ENCODE results near the gene PRKCZ. TPM values are rescaled to one million over a fixed set of nuclear protein-coding genes. Genes with fewer than 3 reads are reported as not detected.

PRKCZ gene
- total RNA-seq, 1 donor from 2014 or later: 120 TPM

DNA sequence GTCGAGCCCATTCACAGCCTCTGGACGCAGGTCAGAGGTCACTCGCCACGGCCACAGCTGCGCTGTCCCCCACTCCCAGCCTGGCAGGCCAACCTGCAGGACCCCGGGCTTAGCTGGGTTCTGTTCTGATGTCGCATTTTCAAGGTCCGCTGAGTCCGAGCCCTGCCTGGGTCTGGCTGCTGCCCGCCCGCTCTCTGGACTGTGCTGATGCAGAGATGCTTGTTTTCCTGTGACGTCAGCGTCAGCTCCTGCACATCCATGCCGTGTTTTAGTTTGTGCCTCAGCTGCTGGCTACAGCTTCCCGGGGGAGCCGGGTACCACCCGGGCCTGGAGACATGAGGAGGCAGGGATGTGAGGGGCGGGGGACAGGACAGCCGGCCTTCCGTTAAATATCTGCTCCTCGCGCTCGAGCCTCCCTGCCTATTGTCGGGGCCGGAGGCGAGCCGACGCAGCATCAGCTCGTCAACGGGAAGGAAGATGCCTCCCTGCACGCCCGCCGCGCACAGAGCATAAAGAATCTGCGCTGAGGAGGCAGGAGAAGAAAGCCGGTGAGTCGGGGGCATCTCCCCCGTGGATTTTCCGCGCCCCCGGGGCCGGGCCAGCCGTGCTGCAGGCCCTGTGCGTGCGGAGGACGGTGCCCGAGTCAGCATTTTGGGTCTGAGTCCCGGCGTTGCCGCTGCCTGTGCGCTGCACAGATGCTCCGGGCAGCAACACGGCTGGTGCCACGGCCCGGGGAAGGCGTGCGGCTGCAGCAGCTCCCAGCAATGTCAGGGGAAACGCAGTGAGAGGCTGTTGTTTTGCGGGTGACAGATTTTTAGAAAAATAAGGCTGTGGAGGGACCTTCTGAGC is 23.4 kb downstream of the PRKCZ start:
- TF ChIP-seq, protein P1, sequence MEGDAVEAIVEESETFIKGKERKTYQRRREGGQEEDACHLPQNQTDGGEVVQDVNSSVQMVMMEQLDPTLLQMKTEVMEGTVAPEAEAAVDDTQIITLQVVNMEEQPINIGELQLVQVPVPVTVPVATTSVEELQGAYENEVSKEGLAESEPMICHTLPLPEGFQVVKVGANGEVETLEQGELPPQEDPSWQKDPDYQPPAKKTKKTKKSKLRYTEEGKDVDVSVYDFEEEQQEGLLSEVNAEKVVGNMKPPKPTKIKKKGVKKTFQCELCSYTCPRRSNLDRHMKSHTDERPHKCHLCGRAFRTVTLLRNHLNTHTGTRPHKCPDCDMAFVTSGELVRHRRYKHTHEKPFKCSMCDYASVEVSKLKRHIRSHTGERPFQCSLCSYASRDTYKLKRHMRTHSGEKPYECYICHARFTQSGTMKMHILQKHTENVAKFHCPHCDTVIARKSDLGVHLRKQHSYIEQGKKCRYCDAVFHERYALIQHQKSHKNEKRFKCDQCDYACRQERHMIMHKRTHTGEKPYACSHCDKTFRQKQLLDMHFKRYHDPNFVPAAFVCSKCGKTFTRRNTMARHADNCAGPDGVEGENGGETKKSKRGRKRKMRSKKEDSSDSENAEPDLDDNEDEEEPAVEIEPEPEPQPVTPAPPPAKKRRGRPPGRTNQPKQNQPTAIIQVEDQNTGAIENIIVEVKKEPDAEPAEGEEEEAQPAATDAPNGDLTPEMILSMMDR (IDR thresholded peaks at IDR 0.05; ENCODE audit: partially characterized antibody, unreplicated experiment): no peak
- H3K4me1 Mint-ChIP-seq (ENCODE audit: low read depth, unreplicated experiment): peaks cover 27% of the 10 kb centered on the region
- H3K36me3 Mint-ChIP-seq (ENCODE audit: unreplicated experiment): peaks cover 16% of the 10 kb centered on the region
- H3K27ac Mint-ChIP-seq (ENCODE audit: unreplicated experiment): peak overlapping the region; percentile 98
- peaks cover 13% of the 10 kb centered on the region for H3K27me3 Mint-ChIP-seq (ENCODE audit: unreplicated experiment)
- peak overlapping the region; percentile 96 for H3K4me3 Mint-ChIP-seq (ENCODE audit: unreplicated experiment)
- DNase-seq: peak; percentile 90
- H3K9me3 Mint-ChIP-seq (ENCODE audit: unreplicated experiment): peaks cover 8% of the 10 kb centered on the region

DNA sequence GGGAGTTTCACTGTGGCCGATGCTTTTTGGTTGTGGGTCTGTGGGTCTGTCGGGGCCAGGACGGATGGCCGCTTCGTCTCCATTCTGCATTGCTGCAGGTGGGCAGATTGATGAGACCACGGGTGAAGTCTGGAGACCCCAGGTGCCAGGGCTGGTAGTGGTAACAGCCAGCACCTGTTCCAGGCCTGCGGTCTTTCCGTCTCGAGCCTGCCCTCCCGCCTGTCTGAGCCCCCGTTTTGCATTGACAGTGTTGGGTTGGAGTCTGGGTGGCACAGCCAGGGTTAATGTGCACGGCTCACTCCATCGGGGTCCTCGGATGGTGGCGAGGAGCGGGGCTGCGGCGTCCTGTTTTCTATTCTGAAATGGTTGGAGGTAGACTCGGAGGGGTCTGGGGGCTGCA is 24.2 kb downstream of the PRKCZ start:
- Mint-ChIP-seq H3K27ac (ENCODE audit: unreplicated experiment) (peak overlapping the region; percentile 98), H3K9me3 (ENCODE audit: unreplicated experiment) (peaks cover 8% of the 10 kb centered on the region), H3K4me3 (ENCODE audit: unreplicated experiment) (peak overlapping the region; percentile 96), H3K4me1 (ENCODE audit: low read depth, unreplicated experiment) (peaks cover 27% of the 10 kb centered on the region), H3K27me3 (ENCODE audit: unreplicated experiment) (peaks cover 13% of the 10 kb centered on the region), H3K36me3 (ENCODE audit: unreplicated experiment) (peaks cover 18% of the 10 kb centered on the region)
- TF ChIP-seq, protein P1 (IDR thresholded peaks at IDR 0.05; ENCODE audit: partially characterized antibody, unreplicated experiment): no peak
- no peak for DNase-seq

DNA sequence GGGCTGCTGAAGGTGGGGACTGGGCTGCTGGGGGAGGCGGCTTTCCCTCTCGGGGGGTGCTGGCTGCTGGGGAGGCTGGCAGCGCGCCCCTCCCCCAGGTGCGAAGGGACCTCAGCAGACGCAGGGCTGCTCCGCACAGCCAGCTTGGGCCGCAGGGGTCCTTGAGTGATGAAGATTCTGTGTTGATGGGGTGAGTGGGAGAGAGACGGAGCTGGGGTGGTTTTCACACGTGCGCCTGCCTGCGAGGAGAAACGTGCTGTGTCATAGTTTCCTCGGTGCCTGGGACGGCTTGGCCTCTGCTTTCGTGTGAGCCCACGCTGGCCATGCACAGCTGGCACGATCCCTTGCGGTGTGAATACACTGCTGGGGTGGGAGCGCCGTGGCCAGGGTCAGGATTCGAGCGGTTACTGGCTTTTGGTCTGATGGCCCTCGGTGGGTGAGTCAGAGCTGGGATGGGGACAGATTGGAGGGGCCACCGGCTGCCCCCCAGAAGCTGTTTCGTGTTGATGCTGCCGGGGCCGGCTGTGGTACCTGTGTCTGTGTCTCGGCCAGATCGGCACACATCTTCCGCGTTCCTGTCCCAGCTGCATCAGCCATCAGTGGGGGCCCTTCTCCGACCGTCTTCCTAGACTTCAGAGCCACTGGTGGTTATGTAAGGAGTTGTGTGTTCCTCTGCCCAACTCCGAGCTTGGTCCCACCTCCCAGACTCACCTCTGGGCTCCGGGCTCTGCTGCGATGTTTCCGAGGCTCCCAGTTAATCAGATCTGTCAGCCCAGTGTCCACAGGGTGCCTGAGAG is 24.9 kb downstream of the PRKCZ start:
- TF ChIP-seq, protein P1 (IDR thresholded peaks at IDR 0.05; ENCODE audit: partially characterized antibody, unreplicated experiment): no peak
- H3K27ac Mint-ChIP-seq (ENCODE audit: unreplicated experiment): peak overlapping the region; percentile 98
- peaks cover 13% of the 10 kb centered on the region for H3K27me3 Mint-ChIP-seq (ENCODE audit: unreplicated experiment)
- H3K9me3 Mint-ChIP-seq (ENCODE audit: unreplicated experiment): peaks cover 8% of the 10 kb centered on the region
- H3K4me1 Mint-ChIP-seq (ENCODE audit: low read depth, unreplicated experiment): peaks cover 27% of the 10 kb centered on the region
- no peak for DNase-seq
- H3K4me3 Mint-ChIP-seq (ENCODE audit: unreplicated experiment): peak overlapping the region; percentile 96
- peaks cover 22% of the 10 kb centered on the region for H3K36me3 Mint-ChIP-seq (ENCODE audit: unreplicated experiment)

DNA sequence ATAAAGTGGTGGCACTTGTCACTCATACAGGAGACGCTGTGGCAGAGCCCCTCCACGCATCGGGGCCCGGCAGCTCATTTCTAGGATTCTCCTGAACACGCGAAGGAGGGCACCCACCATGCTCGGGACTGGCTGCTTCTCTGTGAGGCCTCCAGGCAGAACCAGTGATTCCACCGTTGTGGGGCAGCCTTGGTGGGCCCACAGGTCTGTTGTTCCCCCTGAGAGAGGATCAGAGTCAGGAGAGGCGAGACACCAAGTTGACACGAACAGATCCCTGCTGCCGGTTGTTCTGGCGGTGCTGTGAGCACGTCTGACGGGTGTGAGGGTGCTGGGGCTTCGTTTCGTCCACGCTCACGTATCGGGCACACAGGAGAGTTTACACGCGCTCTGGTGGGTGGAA is 26.6 kb downstream of the PRKCZ start:
- peaks cover 24% of the 10 kb centered on the region for H3K36me3 Mint-ChIP-seq (ENCODE audit: unreplicated experiment)
- H3K27me3 Mint-ChIP-seq (ENCODE audit: unreplicated experiment): peaks cover 16% of the 10 kb centered on the region
- H3K9me3 Mint-ChIP-seq (ENCODE audit: unreplicated experiment): peaks cover 7% of the 10 kb centered on the region
- TF ChIP-seq, protein P1 (IDR thresholded peaks at IDR 0.05; ENCODE audit: partially characterized antibody, unreplicated experiment): no peak
- peak overlapping the region; percentile 60 for H3K4me3 Mint-ChIP-seq (ENCODE audit: unreplicated experiment)
- no peak for DNase-seq
- H3K4me1 Mint-ChIP-seq (ENCODE audit: low read depth, unreplicated experiment): peaks cover 26% of the 10 kb centered on the region
- H3K27ac Mint-ChIP-seq (ENCODE audit: unreplicated experiment): peak overlapping the region; percentile 64

Data from glutamatergic neuron (in vitro differentiated cells).